SJCRH30 (cell line): ENCODE data around the gene TRIM22. TPM values are rescaled to one million over a fixed set of nuclear protein-coding genes. Genes with fewer than 3 reads are reported as not detected.
"Not testable (repeated sequence)": the region's sequence is repeated elsewhere in the genome, so short reads cannot be mapped to it uniquely, and the experiment has no call there.

Source experiments
- DNase-seq, 2 experiments: peaks; one replicate each; pipeline ENCODE4 v3.0.0-alpha.2; 2015 to 2020
- H3K27ac ChIP-seq: fragments of 250-450 bp; sonication (Bioruptor Pico); 2 replicates; pipeline ENCODE4 v1.5.1; 2020; ENCODE audit warnings: mild to moderate bottlenecking, moderate library complexity
- H3K27me3 ChIP-seq: fragments of 250-450 bp; sonication (Bioruptor Pico); 2 replicates; pipeline ENCODE4 v1.5.1; 2020; ENCODE audit warnings: mild to moderate bottlenecking, moderate library complexity
- H3K36me3 ChIP-seq: fragments of 250-450 bp; sonication (Bioruptor Pico); 2 replicates; pipeline ENCODE4 v1.5.1; 2020; ENCODE audit warnings: mild to moderate bottlenecking, moderate library complexity
- H3K4me1 ChIP-seq: fragments of 250-450 bp; sonication (Bioruptor Pico); 2 replicates; pipeline ENCODE4 v1.5.1; 2020; ENCODE audit warnings: mild to moderate bottlenecking, moderate library complexity
- H3K4me3 ChIP-seq: fragments of 250-450 bp; sonication (Bioruptor Pico); 2 replicates; pipeline ENCODE4 v1.5.1; 2020; ENCODE audit warnings: mild to moderate bottlenecking, moderate library complexity
- H3K9me3 ChIP-seq: fragments of 250-450 bp; sonication (Bioruptor Pico); replicated peaks from 2 replicates; pipeline ENCODE4 v1.5.1; 2020; ENCODE audit warnings: mild to moderate bottlenecking, moderate library complexity
- total RNA-seq: library from RNA; depleted of rRNA; stranded (reverse); fragments of >200 nt; shearing (Covaris generic); gene quantifications from 2 replicates; pipeline ENCODE4 v1.2.3, GENCODE V29; 2014

TRIM22 gene
- total RNA-seq, 1 experiment from 2014 or later: 0.65 TPM

DNA sequence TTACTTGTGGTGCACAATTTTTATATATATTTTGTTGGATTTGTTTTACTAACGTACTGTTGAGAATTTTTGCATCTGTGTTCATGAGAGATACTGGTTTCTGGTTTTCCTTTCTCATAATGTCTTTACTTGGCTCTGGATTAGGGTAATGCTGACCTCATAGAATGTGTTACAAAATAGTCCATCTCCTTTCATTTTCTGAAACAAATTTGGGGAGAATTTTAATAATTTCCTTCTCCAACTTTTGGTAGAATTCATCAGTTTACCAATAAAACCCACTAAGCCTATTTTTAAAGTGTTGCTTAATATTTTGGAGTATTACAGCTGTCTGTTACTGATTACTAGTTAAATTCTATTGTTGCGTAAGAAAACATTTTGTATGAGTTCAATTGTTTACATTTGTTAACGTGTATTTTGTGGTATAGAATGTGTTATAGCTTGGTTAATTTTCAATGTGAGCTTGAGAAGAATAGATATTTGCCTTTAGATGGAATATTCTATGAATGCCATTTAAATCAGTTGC lies 11.5 kb downstream of the TRIM22 start:
- DNase-seq: no peak
- 0 out of 2 replicates have a peak, but pooled peaks cover 3% of the 10 kb centered on the region for H3K27me3 ChIP-seq
- no peak overlapping the region for H3K4me3 ChIP-seq
- no peaks in the 10 kb centered on the region for H3K36me3 ChIP-seq
- peaks cover 4% of the 10 kb centered on the region; the same call in 1 of the 2 replicates for H3K4me1 ChIP-seq
- H3K9me3 ChIP-seq: no peaks in the 10 kb centered on the region
- H3K27ac ChIP-seq: no peak overlapping the region

DNA sequence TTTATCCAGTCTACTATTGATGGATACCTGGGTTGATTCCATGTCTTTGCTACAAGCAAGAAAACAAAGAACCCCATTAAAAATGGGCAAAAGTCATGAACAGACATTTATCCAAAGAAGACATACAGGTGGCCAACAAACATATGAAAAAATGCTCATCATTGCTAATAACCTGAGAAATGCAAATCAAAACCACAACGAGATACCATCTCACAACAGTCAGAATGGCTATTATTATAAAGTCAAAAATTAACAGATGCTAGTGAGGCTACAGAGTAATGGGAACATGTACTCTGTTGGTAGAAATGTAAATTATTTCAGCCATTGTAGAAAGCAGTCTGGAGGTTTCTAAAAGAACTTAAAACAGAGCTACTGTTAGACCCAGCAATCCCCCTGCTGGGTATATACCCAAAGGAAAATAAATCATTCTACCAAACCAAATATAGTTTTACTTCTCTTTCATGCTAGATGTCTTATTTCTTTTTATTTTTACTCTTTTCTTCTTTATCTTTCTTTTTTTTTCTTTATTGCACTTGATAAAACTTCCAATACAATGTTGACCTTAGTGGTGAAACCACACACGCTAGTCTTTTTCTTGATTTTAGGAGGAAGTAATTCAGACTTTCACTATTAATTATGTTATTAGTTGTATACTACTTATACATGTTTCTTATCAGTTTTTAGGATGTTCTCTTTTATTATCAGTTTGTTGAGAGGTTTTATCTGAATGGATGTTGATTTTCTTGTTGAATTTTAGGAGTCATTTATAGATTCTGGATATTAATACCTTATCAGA lies 14.3 kb downstream of the TRIM22 start:
- Histone ChIP-seq H3K4me1 (no peaks in the 10 kb centered on the region), H3K4me3 (no peak overlapping the region), H3K36me3 (no peaks in the 10 kb centered on the region), H3K27me3 (no peaks in the 10 kb centered on the region), H3K27ac (no peak overlapping the region), H3K9me3 (no peaks in the 10 kb centered on the region)
- DNase-seq: no peak

GRCh38 chr11:5705688-5706087 lies 16.1 kb downstream of the TRIM22 start:
- DNase-seq: no peak
- no peaks in the 10 kb centered on the region for H3K36me3 ChIP-seq

DNA sequence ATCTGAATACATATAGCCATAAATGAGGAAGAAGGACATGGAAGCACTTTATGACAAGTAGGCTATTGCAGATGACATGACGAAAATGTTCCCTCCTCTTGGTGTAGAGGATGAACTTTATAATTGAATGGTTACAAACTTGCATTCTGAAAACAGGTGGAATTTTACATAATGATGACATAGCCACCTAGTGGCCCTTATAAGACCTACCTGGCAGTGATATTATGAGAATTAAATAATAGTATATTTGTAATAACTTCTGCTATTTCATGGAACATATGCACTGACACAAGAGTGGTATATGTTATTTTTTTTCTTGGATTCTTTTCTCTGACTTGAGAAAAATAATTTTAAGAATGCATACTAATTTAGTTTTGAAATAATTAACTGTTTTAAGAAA lies 22.9 kb downstream of the TRIM22 start:
- DNase-seq: no peak
- Histone ChIP-seq H3K4me1 (no peaks in the 10 kb centered on the region), H3K9me3 (no peaks in the 10 kb centered on the region), H3K27ac (no peak overlapping the region), H3K4me3 (no peak overlapping the region), H3K36me3 (no peaks in the 10 kb centered on the region), H3K27me3 (no peaks in the 10 kb centered on the region)

More at GRCh38 chr11:5705688-5706087, 16.1 kb downstream of the TRIM22 start:
- H3K27me3 ChIP-seq: no peaks in the 10 kb centered on the region
- H3K27ac ChIP-seq: no peak overlapping the region
- no peaks in the 10 kb centered on the region for H3K4me1 ChIP-seq
- no peak overlapping the region for H3K4me3 ChIP-seq
- no peaks in the 10 kb centered on the region for H3K9me3 ChIP-seq

DNA sequence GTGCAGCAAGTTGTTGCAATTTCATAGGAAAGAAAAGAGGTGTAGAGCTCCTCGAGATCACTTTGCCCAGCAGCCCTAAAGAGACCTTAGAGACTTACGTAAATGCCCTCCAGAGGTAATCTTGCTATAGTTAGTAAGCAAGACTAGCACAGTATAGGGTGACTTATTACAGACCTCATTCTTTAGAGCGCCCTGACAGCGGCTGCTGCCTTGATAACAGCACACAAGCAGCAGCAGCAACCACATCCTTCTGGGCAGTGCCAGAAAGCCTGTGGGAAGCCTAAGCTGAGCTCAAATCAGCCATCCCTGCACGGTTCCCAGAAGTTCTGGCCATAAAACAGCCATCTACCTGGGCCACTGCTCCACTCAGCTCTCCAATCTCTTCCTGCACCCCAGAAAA lies 24.1 kb downstream of the TRIM22 start:
- H3K36me3 ChIP-seq: no peaks in the 10 kb centered on the region
- no peak overlapping the region for H3K27ac ChIP-seq

GRCh38 chr11:5716518-5716917 lies 26.9 kb downstream of the TRIM22 start:
- not testable (repeated sequence) for DNase-seq, H3K4me3 ChIP-seq, H3K27me3 ChIP-seq

More for the DNA sequence above, 24.1 kb downstream of the TRIM22 start:
- Histone ChIP-seq H3K4me1 (no peaks in the 10 kb centered on the region), H3K4me3 (no peak overlapping the region), H3K9me3 (no peaks in the 10 kb centered on the region), H3K27me3 (no peaks in the 10 kb centered on the region)
- DNase-seq: no peak

GRCh38 chr11:5719703-5720495 lies 30.3 kb downstream of the TRIM22 start:
- Histone ChIP-seq H3K4me3 (no peak overlapping the region), H3K27ac (no peak overlapping the region), H3K27me3 (no peaks in the 10 kb centered on the region), H3K4me1 (no peaks in the 10 kb centered on the region), H3K9me3 (no peaks in the 10 kb centered on the region), H3K36me3 (no peaks in the 10 kb centered on the region)
- no peak for DNase-seq

More at GRCh38 chr11:5716518-5716917, 26.9 kb downstream of the TRIM22 start:
- not testable (repeated sequence) for H3K27ac ChIP-seq, H3K36me3 ChIP-seq, H3K9me3 ChIP-seq, H3K4me1 ChIP-seq

- no peaks in the 10 kb centered on the region for H3K9me3 ChIP-seq
- no peaks in the 10 kb centered on the region for H3K4me1 ChIP-seq
- no peak overlapping the region for H3K27ac ChIP-seq
- DNase-seq: no peak
- no peaks in the 10 kb centered on the region for H3K27me3 ChIP-seq
- H3K36me3 ChIP-seq: no peaks in the 10 kb centered on the region
- H3K4me3 ChIP-seq: no peak overlapping the region
These were observed 33.0 kb downstream of the TRIM22 start for GRCh38 chr11:5722622-5723021.

DNA sequence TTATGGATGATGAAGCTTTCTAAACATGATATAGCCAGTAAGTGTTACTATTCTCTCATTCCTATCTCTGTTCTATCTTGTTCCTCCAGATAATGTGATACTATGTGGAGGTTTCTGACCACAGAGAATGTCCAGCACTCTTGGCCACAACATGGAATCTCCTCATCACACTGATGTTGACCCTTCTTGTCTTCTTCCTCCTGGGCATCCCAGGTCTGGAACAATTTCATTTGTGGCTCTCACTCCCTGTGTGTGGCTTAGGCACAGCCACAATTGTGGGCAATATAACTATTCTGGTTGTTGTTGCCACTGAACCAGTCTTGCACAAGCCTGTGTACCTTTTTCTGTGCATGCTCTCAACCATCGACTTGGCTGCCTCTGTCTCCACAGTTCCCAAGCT lies 36.8 kb downstream of the TRIM22 start:
- H3K9me3 ChIP-seq: no peaks in the 10 kb centered on the region
- no peaks in the 10 kb centered on the region for H3K36me3 ChIP-seq
- no peak for DNase-seq
- H3K4me1 ChIP-seq: no peaks in the 10 kb centered on the region
- no peak overlapping the region for H3K4me3 ChIP-seq
- no peaks in the 10 kb centered on the region; the same call in 1 of the 2 replicates for H3K27me3 ChIP-seq
- no peak overlapping the region for H3K27ac ChIP-seq

GRCh38 chr11:5727691-5728090 lies 38.1 kb downstream of the TRIM22 start:
- H3K9me3 ChIP-seq: no peaks in the 10 kb centered on the region
- no peaks in the 10 kb centered on the region for H3K36me3 ChIP-seq
- H3K4me1 ChIP-seq: no peaks in the 10 kb centered on the region
- H3K4me3 ChIP-seq: no peak overlapping the region
- DNase-seq: no peak
- H3K27me3 ChIP-seq: no peaks in the 10 kb centered on the region; the same call in 1 of the 2 replicates
- no peak overlapping the region for H3K27ac ChIP-seq

GRCh38 chr11:5736396-5736795 lies 46.8 kb downstream of the TRIM22 start, which contains the start of gene OR56B1:
OR56B1 (plus strand) TSS chr11:5736448; CDS start chr11:5736517, 69 bp downstream.
- H3K27ac ChIP-seq: no peak within 1 kb of the TSS

DNA sequence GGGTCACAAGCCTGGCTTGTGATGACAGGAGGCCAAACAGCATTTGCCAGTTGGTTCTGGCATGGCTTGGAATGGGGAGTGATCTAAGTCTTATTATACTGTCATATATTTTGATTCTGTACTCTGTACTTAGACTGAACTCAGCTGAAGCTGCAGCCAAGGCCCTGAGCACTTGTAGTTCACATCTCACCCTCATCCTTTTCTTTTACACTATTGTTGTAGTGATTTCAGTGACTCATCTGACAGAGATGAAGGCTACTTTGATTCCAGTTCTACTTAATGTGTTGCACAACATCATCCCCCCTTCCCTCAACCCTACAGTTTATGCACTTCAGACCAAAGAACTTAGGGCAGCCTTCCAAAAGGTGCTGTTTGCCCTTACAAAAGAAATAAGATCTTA lies 47.5 kb downstream of the TRIM22 start:
- H3K9me3 ChIP-seq: no peaks in the 10 kb centered on the region
- H3K4me3 ChIP-seq: no peak overlapping the region
- H3K4me1 ChIP-seq: no peaks in the 10 kb centered on the region
- no peak for DNase-seq
- H3K27me3 ChIP-seq: peaks cover 6% of the 10 kb centered on the region; the same call in 1 of the 2 replicates
- no peaks in the 10 kb centered on the region for H3K36me3 ChIP-seq
- H3K27ac ChIP-seq: no peak overlapping the region

More at GRCh38 chr11:5736396-5736795, 46.8 kb downstream of the TRIM22 start, which contains the start of gene OR56B1:
- H3K36me3 ChIP-seq: no peaks in the 10 kb centered on the region
- no peak for DNase-seq
- peaks cover 6% of the 10 kb centered on the region; the same call in 1 of the 2 replicates for H3K27me3 ChIP-seq
- H3K4me1 ChIP-seq: no peaks in the 10 kb centered on the region
- no peaks in the 10 kb centered on the region for H3K9me3 ChIP-seq
- no peak within 1 kb of the TSS for H3K4me3 ChIP-seq

DNA sequence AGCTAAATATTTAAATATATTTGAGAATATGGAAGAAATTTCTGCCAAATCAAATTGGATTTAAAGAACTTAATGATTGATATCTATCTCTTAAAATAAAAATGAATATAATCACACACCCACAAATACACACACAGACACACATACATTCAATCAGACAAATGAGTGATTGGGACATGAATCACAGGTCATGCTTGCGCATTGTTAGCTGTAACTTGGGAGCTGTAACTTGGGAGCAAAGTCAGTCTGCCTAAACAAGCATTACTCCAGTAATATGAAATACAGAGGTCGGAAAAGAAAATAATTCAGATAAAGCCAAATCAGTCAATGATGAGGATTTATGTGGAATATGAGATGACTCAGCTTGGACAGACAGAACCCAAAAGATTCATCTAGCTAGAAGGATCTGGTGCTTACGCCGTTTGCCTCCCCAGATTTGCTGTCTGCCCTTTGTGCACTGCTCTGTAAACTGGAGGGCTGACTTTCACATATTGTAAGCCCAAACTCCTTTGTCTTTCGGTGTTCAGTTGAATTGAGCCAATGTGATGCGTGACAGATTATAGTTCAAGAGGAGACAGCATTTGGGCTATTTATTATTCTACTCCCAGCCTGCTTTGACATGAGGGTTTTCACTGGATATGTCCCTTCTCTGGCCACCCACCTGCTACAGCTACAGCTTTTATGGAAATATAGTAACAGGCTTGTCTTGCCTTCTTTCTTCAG lies 48.2 kb downstream of the TRIM22 start:
- Histone ChIP-seq H3K36me3 (no peaks in the 10 kb centered on the region), H3K4me1 (no peaks in the 10 kb centered on the region), H3K27me3 (peaks cover 6% of the 10 kb centered on the region; the same call in 1 of the 2 replicates), H3K27ac (no peak overlapping the region), H3K4me3 (no peak overlapping the region), H3K9me3 (no peaks in the 10 kb centered on the region)
- no peak for DNase-seq

- Histone ChIP-seq H3K4me1 (no peaks in the 10 kb centered on the region), H3K27ac (no peak overlapping the region), H3K4me3 (no peak overlapping the region), H3K36me3 (no peaks in the 10 kb centered on the region), H3K27me3 (peaks cover 6% of the 10 kb centered on the region; the same call in 1 of the 2 replicates), H3K9me3 (no peaks in the 10 kb centered on the region)
- no peak for DNase-seq
These were observed 48.8 kb downstream of the TRIM22 start for GRCh38 chr11:5738431-5738830.
